22Rv1 (cell line): ENCODE measurements around the gene TSPAN14.

Experiments
- H3K27ac ChIP-seq: fragments of 450-650 bp; 2 replicates; pipeline ENCODE4 v1.5.1; 2017
- ZFX ChIP-seq: fragments of 450-650 bp; IDR thresholded peaks from 2 replicates; pipeline ENCODE4 v1.6.1; 2017; ENCODE audit warnings: antibody characterized with exemption, borderline replicate concordance
- TF ChIP-seq, protein P1 (sequence below): fragments of 450-650 bp; IDR thresholded peaks from 2 replicates; pipeline ENCODE4 v1.5.1; 2017; ENCODE audit warnings: mild to moderate bottlenecking

Gene TSPAN14

DNA sequence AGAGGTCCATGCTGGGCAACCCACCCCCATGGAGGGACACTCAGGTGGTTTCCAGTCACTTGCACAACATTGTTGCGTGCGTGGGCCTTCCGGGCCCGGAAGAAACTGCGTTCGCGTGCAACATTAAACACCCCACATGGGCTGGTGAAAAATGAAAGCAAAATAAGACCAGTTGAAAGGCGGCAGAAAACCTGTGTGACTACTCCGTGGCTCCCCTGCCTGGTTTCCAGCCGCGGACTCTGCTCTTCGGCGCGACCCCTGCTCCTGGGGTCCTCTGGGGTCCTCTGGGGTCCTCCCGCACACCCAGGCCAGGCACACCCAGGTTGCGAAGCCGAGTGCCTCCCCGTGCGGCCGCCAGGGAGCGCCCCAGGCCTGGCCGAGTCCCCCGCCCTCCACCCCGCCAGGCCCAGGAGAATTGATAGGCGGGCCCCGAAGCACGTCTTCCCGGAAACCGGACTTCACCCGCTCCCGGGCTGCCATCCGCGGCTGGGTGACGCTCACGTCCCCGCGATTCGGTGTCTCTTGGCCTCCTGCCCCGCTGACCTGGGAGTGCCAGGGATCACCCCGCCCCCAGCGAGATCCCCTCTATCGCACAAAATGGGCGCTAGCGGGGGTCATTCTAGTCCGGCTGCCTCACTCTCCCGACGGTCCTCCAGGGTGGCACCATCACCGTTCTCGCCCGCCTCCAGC lies 81.7 kb downstream of the TSPAN14 start:
- no peak for TF ChIP-seq ZFX
- TF ChIP-seq, protein P1, sequence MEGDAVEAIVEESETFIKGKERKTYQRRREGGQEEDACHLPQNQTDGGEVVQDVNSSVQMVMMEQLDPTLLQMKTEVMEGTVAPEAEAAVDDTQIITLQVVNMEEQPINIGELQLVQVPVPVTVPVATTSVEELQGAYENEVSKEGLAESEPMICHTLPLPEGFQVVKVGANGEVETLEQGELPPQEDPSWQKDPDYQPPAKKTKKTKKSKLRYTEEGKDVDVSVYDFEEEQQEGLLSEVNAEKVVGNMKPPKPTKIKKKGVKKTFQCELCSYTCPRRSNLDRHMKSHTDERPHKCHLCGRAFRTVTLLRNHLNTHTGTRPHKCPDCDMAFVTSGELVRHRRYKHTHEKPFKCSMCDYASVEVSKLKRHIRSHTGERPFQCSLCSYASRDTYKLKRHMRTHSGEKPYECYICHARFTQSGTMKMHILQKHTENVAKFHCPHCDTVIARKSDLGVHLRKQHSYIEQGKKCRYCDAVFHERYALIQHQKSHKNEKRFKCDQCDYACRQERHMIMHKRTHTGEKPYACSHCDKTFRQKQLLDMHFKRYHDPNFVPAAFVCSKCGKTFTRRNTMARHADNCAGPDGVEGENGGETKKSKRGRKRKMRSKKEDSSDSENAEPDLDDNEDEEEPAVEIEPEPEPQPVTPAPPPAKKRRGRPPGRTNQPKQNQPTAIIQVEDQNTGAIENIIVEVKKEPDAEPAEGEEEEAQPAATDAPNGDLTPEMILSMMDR = peak; percentile 78

DNA sequence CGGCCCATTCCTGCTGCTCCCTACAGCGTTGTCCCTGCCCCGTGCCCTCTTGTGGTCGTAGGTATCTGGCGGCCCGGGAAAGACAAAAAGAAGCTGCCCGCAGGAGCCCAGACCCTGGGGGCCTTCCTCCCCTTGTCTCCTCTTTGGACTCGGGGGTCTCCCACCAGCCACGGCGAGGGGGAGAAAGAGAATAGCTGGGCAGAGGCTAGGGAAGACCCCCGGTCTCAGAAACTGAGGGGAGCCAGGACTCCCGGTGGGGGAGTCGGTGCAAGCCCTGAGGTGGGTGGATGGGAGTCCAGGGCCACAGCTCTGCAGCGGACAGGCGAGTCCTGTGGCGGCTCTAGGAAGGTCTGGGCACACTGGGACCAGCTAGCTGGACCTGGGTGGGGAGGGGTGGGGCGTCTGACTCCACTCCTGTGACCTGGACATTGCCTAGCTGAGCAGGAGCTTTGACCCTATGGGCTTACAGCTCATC lies 82.3 kb downstream of the TSPAN14 start:
- TF ChIP-seq ZFX = no peak
- TF ChIP-seq, protein P1 = no peak
- H3K27ac ChIP-seq = peak overlapping the region; percentile 27; the same call in 1 of the 2 replicates

More for the DNA sequence above, 81.7 kb downstream of the TSPAN14 start:
- H3K27ac ChIP-seq = peak overlapping the region; percentile 27; the same call in 1 of the 2 replicates

DNA sequence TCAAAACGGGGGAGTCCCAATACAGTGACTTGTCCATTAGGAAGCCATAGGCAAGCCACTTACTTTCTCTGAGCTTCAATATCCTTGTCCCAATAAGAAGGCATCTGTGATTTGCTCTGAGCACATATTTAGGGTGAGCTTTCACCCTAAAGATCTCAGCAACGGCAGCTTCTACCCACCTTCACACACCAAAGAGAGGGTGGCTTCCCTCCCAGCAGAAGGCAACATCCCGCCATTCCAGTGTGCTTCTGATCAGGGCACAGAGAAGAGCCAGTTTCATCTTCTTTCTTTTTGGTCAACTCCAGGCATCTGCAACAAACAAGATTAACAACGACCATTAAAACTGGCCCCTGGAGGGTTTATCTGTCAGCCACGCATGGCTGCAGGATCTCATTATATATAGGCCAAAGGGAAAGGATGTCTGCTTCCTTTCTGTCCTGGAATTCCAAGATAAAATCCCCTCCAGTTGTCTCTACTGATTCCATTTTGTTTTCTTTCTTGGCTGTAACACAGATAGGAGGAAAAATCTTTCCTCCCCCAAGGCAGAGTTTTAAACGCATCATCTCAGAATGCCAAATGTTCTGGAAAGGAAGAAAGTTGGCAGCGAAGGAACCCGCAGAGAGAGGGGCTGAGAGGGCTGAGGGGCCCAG lies 83.1 kb downstream of the TSPAN14 start:
- no peak for TF ChIP-seq ZFX
- TF ChIP-seq, protein P1 = no peak
- H3K27ac ChIP-seq = no peak overlapping the region

DNA sequence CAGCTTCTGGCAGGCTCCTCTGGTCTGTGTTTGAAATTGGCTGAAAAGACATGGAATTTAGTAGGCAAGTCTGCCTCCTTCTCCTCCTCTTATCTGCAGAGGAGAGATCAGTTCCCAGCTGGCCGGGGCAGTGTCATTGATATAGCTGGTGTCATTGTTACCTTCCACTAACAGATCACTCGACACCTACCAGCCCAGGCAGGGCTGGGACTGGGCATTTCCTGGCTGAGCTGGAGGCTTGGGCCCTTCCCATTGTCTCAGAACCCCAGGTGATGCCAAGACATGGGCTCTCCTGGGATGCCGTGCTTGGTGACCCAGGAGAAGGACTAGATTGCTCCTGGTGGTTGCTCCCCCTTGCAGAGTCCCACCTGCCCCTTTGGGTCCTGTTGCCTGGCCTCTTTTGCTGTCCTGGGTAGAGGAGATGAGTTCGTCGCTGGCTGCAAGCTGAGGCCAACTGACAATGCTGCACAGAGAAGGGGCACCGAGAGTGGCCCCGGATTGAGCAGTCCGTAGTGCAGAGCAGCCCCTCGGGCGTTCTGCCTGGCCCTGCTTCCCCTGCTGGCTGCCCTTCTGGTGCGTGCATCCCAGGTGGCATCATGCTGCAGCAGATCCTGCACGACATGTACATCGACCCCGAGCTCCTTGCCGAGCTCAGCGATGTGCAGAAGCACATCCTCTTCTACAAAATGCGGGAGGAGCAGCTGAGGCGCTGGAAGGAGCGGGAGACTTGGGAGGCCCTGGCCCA lies 83.8 kb downstream of the TSPAN14 start, which contains the start of gene SH2D4B:
SH2D4B (plus strand) TSS at position 167 of the 745 bp plus-strand sequence; CDS start at position 597, 430 bp downstream.
- no peak for TF ChIP-seq ZFX
- TF ChIP-seq, protein P1 = no peak
- no peak within 1 kb of the TSS for H3K27ac ChIP-seq

DNA sequence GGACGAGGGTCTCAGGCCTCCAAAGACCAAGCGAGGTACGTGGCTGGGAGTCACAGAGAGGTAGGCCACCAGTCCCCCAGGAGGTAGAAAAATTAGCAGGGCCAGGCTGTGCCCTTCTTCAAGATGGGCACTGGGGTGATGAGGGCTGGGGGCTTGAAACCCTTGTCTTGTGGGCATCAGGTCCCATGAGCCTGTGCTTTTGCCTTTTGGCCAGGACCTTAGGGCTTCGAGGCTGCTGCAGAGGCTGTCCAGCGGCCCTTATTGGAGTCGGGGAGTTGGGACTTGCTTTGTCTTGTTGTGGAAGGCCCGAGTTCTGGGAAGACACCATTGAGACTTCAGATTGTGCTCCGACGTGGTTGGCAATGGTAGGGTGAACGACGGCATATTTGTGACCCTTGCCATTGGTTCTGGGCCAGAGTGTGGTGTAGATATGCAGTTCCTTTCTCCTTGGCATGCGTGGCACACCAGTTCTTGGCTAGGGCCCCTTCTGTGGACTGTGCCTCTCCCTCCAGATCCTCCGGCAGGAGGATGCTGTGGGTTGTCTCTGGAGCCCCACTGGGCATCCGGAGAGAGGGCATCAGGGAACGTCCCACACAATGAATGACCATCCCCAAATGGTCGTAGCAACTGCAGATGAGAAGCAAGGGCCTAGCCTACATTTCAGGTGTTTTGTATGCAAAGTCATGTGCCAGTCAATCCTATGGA lies 84.5 kb downstream of the TSPAN14 start:
- TF ChIP-seq, protein P1 = no peak
- no peak for TF ChIP-seq ZFX
- no peak overlapping the region for H3K27ac ChIP-seq

DNA sequence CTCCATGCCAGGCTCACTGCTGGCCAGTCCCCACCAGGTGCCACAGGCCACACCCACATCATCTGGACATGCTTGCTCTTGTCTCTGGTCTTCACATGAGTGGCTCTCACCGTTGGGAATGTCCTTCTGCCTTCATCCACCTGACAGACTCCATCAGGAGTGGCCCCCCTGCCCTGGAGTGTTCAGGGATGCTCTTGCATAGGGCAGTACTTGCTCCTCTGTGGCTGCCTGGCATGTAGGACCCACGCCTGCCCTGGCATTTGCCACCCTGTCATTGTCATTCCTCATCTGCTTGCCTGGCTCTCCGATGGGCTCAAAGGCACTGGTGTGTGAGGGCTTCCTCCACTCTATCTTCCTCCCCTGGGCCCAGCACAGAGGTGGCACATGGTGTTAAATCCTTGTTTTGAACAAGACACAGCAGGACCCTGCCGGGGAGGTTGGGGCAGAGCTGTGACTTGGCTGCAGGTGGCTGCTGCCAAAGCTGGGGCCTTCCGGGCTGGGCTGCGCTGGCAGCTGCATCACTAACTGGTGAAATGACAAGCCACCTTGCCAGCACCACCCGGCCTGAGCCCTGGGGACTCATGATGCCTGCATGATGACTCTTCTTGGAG lies 85.4 kb downstream of the TSPAN14 start:
- no peak for TF ChIP-seq ZFX
- TF ChIP-seq, protein P1 = no peak
- H3K27ac ChIP-seq = no peak overlapping the region
